ACC112 (cell line): ENCODE results near the gene MLXIPL.
A peak's percentile ranks its signal among the peaks of the same experiment; 100 is the strongest.
"Not testable (repeated sequence)": the region's sequence is repeated elsewhere in the genome, so short reads cannot be mapped to it uniquely, and the experiment has no call there.

Source experiments
- H2AFZ ChIP-seq: fragments of 200-600 bp; sonication (generic); one replicate; pipeline ENCODE4 v1.6.0; 2017; ENCODE audit warnings: antibody characterized with exemption, low read length; ENCODE audit not compliant: unreplicated experiment
- H3K27ac ChIP-seq: fragments of 200-600 bp; sonication (generic); 2 replicates; pipeline ENCODE4 v1.5.1; 2014; ENCODE audit warnings: low read depth, mild to moderate bottlenecking, antibody characterized with exemption, low read length, moderate library complexity
- H3K27me3 ChIP-seq: fragments of 200-600 bp; sonication (generic); 2 replicates; pipeline ENCODE4 v1.6.1; 2014; ENCODE audit warnings: mild to moderate bottlenecking, antibody characterized with exemption, low read length, moderate library complexity, mixed read lengths; ENCODE audit not compliant: insufficient read depth
- H3K36me3 ChIP-seq: fragments of 200-600 bp; sonication (generic); 2 replicates; pipeline ENCODE4 v1.6.1; 2016; ENCODE audit warnings: mild to moderate bottlenecking, antibody characterized with exemption, low read length, moderate library complexity, mixed read lengths; ENCODE audit not compliant: insufficient read depth
- H3K4me1 ChIP-seq: fragments of 200-600 bp; sonication (generic); one replicate; pipeline ENCODE4 v1.6.1; 2016; ENCODE audit warnings: low read length, mixed read lengths; ENCODE audit not compliant: insufficient read depth, unreplicated experiment, control insufficient read depth
- H3K4me3 ChIP-seq: fragments of 200-600 bp; sonication (generic); 2 replicates; pipeline ENCODE4 v1.5.1; 2014; ENCODE audit warnings: mild to moderate bottlenecking, low read depth, low read length
- H3K79me2 ChIP-seq: fragments of 200-600 bp; sonication (generic); one replicate; pipeline ENCODE4 v1.6.0; 2016; ENCODE audit warnings: low read length; ENCODE audit not compliant: control insufficient read depth, unreplicated experiment, insufficient read depth

MLXIPL gene

DNA sequence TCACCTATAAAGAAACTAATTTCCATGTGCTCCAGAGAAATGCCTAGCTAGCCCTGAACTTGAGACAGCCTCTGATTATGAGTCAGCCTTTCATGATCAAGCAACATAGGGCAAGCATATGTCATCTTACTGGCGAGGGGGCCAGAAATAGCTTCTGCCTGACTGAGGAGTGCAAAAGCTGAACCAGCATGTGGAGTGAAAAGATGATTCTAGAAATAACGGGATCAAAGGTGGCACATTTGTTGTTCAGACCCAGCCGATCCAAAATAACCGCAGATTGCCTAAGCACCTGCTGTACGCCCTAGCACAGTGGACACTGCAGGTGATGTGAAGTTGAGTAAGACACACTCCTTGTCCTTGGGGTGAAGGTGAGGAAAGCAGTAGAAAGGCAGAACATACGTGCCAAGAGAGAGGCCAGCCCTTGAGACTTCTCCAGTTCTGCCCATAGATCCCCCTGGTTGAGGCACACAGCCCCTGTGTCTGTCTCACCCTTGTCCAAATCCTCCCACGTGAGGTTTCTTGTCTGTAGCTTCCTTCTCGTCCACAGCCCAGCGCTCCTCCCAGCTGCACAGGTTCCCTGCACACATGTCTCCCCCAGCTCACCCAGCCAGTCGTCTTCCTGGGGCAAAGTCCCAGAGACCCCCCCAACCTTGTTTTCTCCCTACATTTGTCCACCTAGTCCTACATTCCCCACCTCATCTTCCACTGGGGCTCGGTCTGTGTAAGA lies 64.0 kb downstream of the MLXIPL start:
- Histone ChIP-seq H3K27ac (no peak overlapping the region), H2AFZ (no peak overlapping the region), H3K4me1 (peaks cover 22% of the 10 kb centered on the region), H3K79me2 (peaks cover 17% of the 10 kb centered on the region), H3K27me3 (no peaks in the 10 kb centered on the region), H3K4me3 (no peak overlapping the region), H3K36me3 (no peaks in the 10 kb centered on the region)

DNA sequence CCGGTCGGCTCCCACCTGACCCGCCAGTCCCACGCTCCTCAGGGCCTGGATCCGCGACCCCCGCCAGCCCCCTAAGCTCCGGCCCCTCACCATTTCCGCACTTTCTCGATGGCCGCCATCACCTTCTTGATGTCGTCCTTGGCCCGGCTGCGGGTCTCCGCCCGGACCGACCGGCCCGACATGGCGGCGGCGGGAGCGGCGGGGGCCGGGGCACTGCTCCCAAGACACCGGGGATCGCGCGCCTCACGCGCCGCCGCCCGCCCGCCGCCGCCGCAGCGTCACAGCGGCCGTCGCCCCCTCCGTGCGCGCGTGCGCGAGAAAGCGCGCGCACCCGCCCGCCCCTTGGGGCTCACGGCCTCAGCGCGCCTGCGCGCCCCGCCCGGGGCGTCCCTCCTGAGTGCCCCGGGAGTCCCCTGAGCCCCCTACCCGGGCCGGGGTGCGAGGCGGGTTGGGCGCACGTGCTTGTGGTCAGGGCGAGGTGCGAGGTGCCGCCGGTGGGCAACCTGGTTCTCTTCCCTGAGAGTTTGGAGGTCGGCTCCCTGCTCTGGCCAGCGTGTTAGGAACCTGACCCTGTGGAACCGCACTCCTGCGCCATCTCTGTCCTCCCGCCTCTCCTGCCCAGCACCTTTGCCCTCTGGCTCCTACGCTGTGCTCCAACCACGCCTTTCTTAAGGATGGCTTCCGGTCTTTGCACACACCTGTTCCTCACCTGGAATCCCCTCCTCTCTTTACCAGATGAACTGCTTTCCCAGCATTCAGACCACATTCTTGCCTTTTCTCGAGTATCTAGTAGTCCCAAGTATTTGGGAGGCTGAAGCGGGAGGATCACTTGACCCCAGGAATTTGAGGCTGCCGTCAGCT lies 66.7 kb downstream of the MLXIPL start, which contains the start of gene BCL7B:
Gene BCL7B, minus strand, starts transcription at position 294 of the 861 bp plus-strand sequence. Its CDS starts 112 bp downstream, at position 182.
- H3K79me2 ChIP-seq: peaks cover 41% of the 10 kb centered on the region
- peak within 1 kb of the TSS; percentile 99 for H3K27ac ChIP-seq
- peak within 1 kb of the TSS; percentile 91 for H3K4me3 ChIP-seq
- peaks cover 25% of the 10 kb centered on the region for H3K4me1 ChIP-seq
- H3K36me3 ChIP-seq: no peaks in the 10 kb centered on the region
- no peaks in the 10 kb centered on the region for H3K27me3 ChIP-seq
- H2AFZ ChIP-seq: peak within 1 kb of the TSS; percentile 92

DNA sequence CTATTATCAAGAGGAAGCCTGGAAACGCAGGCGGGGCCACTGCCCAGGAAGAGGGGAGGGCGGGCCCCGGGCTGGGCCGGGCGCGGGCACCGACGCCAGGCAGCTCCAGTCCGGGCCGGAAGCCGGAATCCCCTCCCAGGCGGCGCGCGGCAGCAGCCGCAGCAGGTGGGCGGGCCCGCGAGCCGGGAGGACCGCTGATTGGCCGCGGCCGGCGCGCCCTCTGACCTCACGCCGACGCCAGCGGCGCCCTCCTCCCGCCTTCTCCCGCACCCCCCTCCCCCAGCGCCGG lies 67.3 kb downstream of the MLXIPL start:
- Histone ChIP-seq H3K36me3 (no peaks in the 10 kb centered on the region; the same call in 1 of the 2 replicates), H2AFZ (peak overlapping the region; percentile 79), H3K4me3 (peak overlapping the region; percentile 91), H3K27ac (peak overlapping the region; percentile 99), H3K79me2 (peaks cover 47% of the 10 kb centered on the region), H3K4me1 (peaks cover 25% of the 10 kb centered on the region), H3K27me3 (no peaks in the 10 kb centered on the region)

DNA sequence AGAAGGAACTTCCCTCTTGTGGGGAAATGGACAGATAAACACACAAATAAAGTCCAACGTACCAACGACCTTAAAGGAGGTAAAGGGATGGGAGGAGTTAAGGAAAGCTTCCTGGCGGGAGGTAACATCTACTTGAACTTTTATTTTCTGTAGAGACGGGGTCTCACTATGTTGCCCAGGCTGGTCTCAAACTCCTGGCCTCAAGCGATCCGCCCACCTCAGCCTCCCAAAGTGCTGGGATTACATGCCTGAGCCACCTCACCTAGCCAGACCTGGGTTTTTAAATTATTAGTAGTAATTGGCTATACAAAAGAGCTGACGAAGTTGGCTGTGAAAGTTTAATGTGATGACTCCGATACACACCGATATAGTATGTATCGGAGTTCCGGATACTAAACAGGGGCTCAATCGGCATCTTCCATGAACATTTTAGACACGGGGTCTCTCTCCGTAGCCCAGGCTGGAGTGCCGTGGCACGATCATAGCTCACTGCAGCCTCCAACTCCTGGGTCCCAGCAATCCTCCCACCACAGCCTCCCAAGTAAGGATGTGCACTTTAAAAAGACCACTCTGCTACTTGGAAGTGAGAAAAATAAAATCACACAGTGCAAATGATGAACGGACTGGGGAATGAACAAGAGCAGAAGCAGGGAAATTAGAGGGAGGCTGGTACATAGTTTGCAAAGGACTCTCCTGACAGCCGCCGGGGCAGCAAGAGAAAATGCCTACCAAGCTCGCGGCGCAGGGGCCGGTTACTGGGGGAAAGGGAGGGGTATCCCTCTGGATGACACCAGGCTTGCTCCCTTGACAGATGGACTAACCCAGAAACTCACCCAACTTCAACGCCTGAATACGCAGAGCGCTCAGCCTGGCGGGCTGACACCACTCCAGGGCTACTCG lies 67.9 kb downstream of the MLXIPL start:
- peaks cover 25% of the 10 kb centered on the region for H3K4me1 ChIP-seq
- no peaks in the 10 kb centered on the region for H3K27me3 ChIP-seq
- no peaks in the 10 kb centered on the region; the same call in 1 of the 2 replicates for H3K36me3 ChIP-seq
- H3K4me3 ChIP-seq: peak overlapping the region; percentile 91
- H3K79me2 ChIP-seq: peaks cover 48% of the 10 kb centered on the region
- H2AFZ ChIP-seq: peak overlapping the region; percentile 53
- H3K27ac ChIP-seq: peak overlapping the region; percentile 31; the same call in 1 of the 2 replicates

DNA sequence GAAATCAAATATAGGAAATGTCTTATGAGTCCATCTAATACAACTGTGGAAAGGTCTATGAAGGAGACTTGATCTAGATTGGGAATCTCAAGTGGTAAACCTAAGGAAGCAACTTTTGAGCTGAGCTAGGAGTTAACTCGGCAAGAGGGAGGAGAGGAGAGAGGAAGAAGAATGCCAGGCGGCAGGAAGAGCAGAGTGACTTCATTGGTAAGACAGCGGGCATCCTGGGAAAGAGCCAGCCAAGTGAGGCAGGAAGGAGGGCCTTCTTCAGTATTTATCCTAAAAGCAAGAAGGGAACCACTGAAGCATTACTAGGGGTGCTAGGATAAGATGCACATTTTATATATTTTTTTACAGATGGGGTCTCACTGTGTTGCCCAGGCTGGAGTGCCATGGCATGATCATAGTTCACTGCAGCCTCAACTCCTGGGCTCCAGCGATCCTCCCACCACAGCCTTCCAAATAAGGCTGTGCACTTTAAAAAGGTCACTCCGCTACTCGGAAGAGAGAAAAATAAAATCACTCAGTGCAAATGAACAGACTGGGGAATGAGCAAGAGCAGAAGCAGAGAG lies 68.8 kb downstream of the MLXIPL start:
- no peak overlapping the region for H3K27ac ChIP-seq
- H3K4me1 ChIP-seq: peaks cover 24% of the 10 kb centered on the region
- no peak overlapping the region for H2AFZ ChIP-seq
- no peaks in the 10 kb centered on the region for H3K27me3 ChIP-seq
- H3K36me3 ChIP-seq: no peaks in the 10 kb centered on the region; the same call in 1 of the 2 replicates
- H3K79me2 ChIP-seq: peaks cover 52% of the 10 kb centered on the region
- H3K4me3 ChIP-seq: peak overlapping the region; percentile 91

DNA sequence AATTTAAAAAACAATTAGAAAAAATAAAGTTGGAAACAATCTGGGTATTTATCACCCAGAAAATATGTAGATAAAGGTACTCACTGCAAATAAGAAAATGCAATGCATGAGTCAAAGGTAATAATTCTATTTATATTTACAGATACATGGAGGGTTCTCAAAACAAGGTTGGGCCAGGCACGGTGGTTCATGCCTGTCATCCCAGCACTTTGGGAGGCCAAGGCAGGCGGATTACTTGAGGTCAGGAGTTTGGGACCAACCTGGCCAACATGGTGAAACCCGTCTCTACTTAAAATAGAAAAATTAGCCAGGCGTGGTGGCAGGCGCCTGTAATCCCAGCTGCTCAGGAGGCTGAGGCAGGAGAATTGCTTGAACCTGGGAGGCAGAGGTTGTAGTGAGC lies 74.2 kb downstream of the MLXIPL start:
- not testable (repeated sequence) for H2AFZ ChIP-seq, H3K36me3 ChIP-seq, H3K27me3 ChIP-seq, H3K27ac ChIP-seq, H3K4me3 ChIP-seq, H3K4me1 ChIP-seq
- H3K79me2 ChIP-seq: peaks cover 67% of the 10 kb centered on the region

DNA sequence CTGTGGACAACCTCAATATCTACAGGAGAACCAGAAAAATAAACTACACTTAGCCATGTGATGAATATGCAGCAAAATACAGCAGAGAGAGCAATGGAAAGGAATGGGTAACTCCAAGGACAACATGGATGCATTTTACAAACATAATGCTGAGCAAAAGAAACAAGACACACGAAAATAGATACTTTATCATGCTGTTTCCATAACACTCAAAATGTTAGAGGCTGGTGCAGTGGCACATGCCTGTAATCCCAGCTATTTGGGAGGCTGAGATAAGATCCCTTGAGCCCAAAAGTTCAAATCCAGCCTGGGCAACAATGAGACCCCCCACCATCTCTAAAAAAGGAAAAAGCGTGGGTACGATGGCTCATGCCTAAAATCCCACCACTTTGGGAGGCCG lies 75.1 kb downstream of the MLXIPL start:
- Histone ChIP-seq H3K79me2 (peaks cover 62% of the 10 kb centered on the region), H3K4me3 (no peak overlapping the region), H3K4me1 (peaks cover 3% of the 10 kb centered on the region), H2AFZ (no peak overlapping the region), H3K36me3 (no peaks in the 10 kb centered on the region; the same call in 1 of the 2 replicates), H3K27me3 (no peaks in the 10 kb centered on the region), H3K27ac (no peak overlapping the region)

DNA sequence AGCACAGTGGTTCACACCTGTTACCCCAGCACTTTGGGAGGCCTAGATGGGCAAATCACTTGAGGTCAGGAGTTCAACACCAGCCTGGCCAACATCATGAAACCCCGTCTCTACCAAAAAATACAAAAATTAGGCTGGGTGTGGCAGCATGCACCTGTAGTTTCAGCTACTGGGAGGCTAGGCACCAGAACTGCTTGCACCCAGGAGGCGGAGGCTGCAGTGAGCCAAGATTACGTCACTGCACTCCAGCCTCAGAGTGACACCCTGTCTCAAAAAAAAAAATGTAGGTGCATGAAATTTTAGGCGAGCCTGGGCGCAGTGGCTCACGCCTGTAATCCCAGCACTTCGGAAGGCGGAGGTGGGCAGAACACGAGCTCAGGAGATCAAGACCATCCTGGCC lies 76.5 kb downstream of the MLXIPL start:
- H3K79me2 ChIP-seq: peaks cover 57% of the 10 kb centered on the region
- H2AFZ ChIP-seq: no peak overlapping the region
- H3K27ac ChIP-seq: no peak overlapping the region
- no peaks in the 10 kb centered on the region for H3K27me3 ChIP-seq
- peaks cover 3% of the 10 kb centered on the region for H3K4me1 ChIP-seq
- H3K36me3 ChIP-seq: peaks cover 2% of the 10 kb centered on the region; the same call in 1 of the 2 replicates
- no peak overlapping the region for H3K4me3 ChIP-seq

DNA sequence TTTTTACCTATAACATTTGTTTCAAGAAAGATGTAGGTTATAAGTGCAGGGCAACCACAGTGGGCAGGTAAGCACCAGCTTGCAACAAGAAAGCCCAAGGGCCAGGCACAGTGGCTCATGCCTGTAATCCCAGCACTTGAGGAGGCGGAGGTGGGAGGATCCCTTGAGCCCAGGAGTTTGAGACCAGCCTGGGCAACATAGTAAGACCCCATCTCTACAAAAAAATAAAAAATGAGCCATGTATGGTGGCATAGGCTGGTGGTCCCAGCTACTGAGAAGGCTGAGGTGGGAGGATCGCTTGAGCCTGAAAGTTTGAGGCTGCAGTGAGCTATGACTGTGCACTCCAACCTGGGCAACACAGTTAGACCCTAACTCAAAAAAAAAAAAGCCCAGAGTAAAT lies 79.6 kb downstream of the MLXIPL start:
- no peak overlapping the region for H3K27ac ChIP-seq
- peaks cover 17% of the 10 kb centered on the region for H3K36me3 ChIP-seq
- H3K79me2 ChIP-seq: peaks cover 42% of the 10 kb centered on the region
- H3K4me3 ChIP-seq: no peak overlapping the region
- no peak overlapping the region for H2AFZ ChIP-seq
- H3K4me1 ChIP-seq: peaks cover 3% of the 10 kb centered on the region
- no peaks in the 10 kb centered on the region for H3K27me3 ChIP-seq
